Right cardiac atrium (tissue), 5 donors: ENCODE measurements around the gene SMARCB1. TPM values are rescaled to one million over a fixed set of nuclear protein-coding genes. Genes with fewer than 3 reads are reported as not detected.

Source experiments
- ATAC-seq, 2 donors: fragments of 200-7000 bp; cut with Tn5 transposase; one replicate each; pipeline versions ENCODE4 v1.8.0 to v1.9.1; 2020; ENCODE audit warnings: moderate library complexity in 2 of 2, mild to moderate bottlenecking in 1 of 2
- DNase-seq, 3 donors: peaks; one replicate each; pipeline ENCODE4 v3.0.0-alpha.2; 2020
- H3K27ac ChIP-seq: one replicate; pipeline ENCODE4 v1.5.1; 2013; ENCODE audit warnings: mild to moderate bottlenecking, low read length, control low read depth, moderate library complexity
- H3K27me3 ChIP-seq: one replicate; pipeline ENCODE4 v1.6.1; 2013; ENCODE audit not compliant: control insufficient read depth, insufficient read depth
- H3K4me1 ChIP-seq: one replicate; pipeline ENCODE4 v1.6.1; 2013; ENCODE audit warnings: low read length; ENCODE audit not compliant: control insufficient read depth, insufficient read depth
- H3K4me3 ChIP-seq: one replicate; pipeline ENCODE4 v1.5.1; 2013; ENCODE audit warnings: low read length, control low read depth
- H3K9me3 ChIP-seq: one replicate; pipeline ENCODE4 v1.6.1; 2013; ENCODE audit warnings: low read length; ENCODE audit not compliant: control insufficient read depth
- WGBS: extraction: QIAGEN DNeasy Blood & Tissue Kit; methylation state at CpG from one replicate; pipeline ENCODE4 v1.1.7; 2013; 5-methylcytosine and 5-hydroxymethylcytosine counted together
- intact Hi-C, 4 donors: fragments of 100-400 bp; cut with DNase I; formaldehyde crosslinking; loops; one replicate each; pipeline versions ENCODE4 v1.11.0 to v1.14.0; 2022 to 2023
- polyA plus RNA-seq: library from polyadenylated mRNA; stranded (reverse); fragments of 200-250 nt; gene quantifications from one replicate; pipeline ENCODE4 v1.2.3, GENCODE V29; 2013
- total RNA-seq, 4 donors: library from RNA; stranded (reverse); fragmentation: NEBNext Ultra II Directional; extraction: Animal tissue kit (Norgen Biotek cat#: 25700); gene quantifications; one replicate each; pipeline ENCODE4 v1.2.1, GENCODE V29; 2021
- donor health status: healthy with polysubstance abuse.
- donor health status: DM: no; HTN: yes; CAD: no.
- donor health status: DM: no; HTN: no; CAD: no.
- donor health status: DM: no; HTN: yes; CAD: no; lungs with severe emphysema.
- donor health status: DM: yes; HTN: yes; CAD: no.

The SMARCB1 gene
- total and polyA plus RNA-seq, 5 donors, result 41.1 to 55.9 (median 49.0) TPM

DNA sequence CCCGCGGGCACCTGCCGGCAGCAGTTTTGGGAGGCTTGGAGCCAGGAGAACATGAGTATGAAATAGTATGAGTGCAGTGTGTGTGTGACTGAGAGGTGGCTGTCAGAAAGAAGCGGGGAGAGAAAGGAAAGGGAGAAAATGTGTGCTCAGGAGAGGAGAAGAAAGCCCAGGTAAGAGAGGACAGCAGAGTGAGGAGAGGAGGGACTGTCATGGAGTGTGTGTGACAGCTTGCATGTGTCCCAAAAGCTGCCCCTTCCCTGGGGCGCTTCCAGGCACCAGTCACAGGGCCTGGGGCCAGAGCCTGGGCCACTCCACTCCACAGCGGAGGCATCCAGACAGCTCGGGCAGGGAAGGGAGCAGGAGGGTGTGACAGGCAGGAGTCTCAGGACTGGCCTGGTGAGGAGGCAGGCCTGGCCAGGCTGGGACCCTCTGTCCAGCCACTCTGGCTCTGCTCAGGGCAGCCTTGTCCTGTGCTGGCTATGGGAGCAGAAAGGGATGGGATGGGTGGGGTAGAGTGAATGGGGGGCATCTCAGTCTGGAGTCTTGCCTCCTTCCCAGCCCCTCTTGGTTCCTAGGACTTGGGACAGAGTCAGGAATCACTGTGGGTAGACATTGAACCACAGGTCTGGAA, 13.2 kb upstream of the SMARCB1 start:
- Histone ChIP-seq H3K9me3 (no peaks in the 10 kb centered on the region), H3K4me1 (no peaks in the 10 kb centered on the region), H3K4me3 (no peak overlapping the region), H3K27ac (peak overlapping the region; percentile 25), H3K27me3 (no peaks in the 10 kb centered on the region)
- intact Hi-C loops, result loop anchor here in 1 of 4 donors (5.0 kb wide), 1 partner anchor 74 kb away; no protein-coding TSS in a partner anchor
- peak in 2 of 3 donors; percentile 78 to 82 for DNase-seq
- WGBS, result 53% methylated on average over 7 of the region's 7 CpGs
- peak; percentile 54 to 71 for ATAC-seq

DNA sequence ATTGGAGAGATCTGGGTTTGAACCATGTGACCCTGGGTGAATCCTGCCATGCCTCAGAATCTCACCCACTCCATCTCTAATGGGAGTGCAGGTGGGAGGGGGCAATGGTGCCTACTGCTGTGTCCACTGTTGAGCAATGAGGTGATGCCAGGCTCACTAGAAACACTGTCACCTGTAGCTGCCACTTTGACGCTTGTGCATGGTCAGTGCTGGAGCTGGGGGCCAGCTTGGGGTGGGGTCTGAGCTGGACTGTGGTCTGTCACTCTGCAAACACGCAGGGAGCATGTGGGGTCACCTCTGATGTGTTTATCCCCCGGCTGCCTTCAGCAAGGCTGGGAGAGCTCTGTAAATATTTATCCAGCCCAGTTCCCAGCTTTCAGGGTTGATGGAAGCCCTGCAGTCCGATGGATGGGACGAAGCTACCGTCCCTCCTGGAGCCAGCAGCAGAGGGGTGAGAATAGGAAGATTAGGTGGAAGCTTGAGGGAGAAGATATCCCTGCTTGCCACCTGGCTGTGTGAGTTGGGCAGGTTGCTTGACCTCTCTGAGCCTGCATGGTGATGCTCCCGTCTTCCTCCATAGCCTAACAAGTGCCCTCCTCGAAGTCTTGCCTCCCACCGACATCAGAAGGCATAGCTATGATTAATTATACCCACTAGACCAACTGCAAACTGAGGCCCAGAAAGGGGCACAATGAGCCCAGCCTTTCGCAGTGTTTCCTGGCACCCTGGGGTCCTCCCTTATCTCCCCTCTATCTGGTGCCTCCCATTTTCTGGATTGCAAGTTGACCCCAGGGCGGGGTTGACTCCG, 12.4 kb upstream of the SMARCB1 start:
- WGBS, result 56% methylated on average over 12 of the region's 12 CpGs
- Histone ChIP-seq H3K27me3 (no peaks in the 10 kb centered on the region), H3K4me3 (no peak overlapping the region), H3K4me1 (no peaks in the 10 kb centered on the region), H3K27ac (no peak overlapping the region), H3K9me3 (no peaks in the 10 kb centered on the region)
- DNase-seq (no peak), ATAC-seq (no peak)
- intact Hi-C loops, result loop anchor here in 1 of 4 donors (5.0 kb wide), 1 partner anchor 73 kb away; no protein-coding TSS in a partner anchor

GRCh38 chr22:23774922-23775436, 11.8 kb upstream of the SMARCB1 start:
- ATAC-seq (no peak), DNase-seq (no peak)
- Histone ChIP-seq H3K27me3 (no peaks in the 10 kb centered on the region), H3K9me3 (no peaks in the 10 kb centered on the region), H3K4me3 (no peak overlapping the region), H3K4me1 (no peaks in the 10 kb centered on the region), H3K27ac (no peak overlapping the region)
- WGBS, result 79% methylated on average over 2 of the region's 2 CpGs
- intact Hi-C loops, result loop anchor here in 1 of 4 donors (5.0 kb wide), 1 partner anchor 72 kb away; no protein-coding TSS in a partner anchor

DNA sequence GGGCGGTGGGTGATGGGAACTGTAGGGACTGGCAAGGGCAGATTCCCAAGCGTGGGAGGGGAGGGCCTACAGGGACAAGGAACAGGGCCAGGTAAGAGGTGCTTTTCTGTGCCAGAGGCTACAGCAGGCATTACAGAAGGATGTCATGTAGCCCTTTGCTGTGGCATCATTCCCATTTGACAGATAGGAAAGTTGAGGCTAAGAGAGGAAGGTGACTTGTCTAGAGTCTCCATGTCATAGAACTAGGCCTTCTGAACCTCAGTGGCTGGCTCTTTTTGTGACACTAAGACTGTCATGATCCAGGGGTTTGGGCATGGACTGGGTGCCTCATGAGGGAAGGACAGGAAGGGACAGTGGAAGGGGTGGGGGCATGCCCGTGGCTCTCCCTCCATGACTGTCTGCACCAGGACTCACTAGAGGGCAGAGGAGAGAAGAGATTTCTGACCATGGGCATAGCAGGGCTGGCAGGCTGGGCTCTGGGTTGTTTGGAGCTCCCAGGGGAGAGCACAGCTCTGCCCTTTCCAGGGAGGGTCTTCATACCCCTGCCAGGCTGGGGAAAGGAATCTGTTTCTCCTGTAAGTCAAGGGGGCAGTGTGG, 10.9 kb upstream of the SMARCB1 start:
- H3K4me1 ChIP-seq, result no peaks in the 10 kb centered on the region
- WGBS, result 75% methylated on average over 3 of the region's 3 CpGs
- H3K4me3 ChIP-seq, result no peak overlapping the region
- intact Hi-C loops, result no loop called here
- DNase-seq (no peak), ATAC-seq (no peak)
- no peak overlapping the region for H3K27ac ChIP-seq
- no peaks in the 10 kb centered on the region for H3K9me3 ChIP-seq
- no peaks in the 10 kb centered on the region for H3K27me3 ChIP-seq

DNA sequence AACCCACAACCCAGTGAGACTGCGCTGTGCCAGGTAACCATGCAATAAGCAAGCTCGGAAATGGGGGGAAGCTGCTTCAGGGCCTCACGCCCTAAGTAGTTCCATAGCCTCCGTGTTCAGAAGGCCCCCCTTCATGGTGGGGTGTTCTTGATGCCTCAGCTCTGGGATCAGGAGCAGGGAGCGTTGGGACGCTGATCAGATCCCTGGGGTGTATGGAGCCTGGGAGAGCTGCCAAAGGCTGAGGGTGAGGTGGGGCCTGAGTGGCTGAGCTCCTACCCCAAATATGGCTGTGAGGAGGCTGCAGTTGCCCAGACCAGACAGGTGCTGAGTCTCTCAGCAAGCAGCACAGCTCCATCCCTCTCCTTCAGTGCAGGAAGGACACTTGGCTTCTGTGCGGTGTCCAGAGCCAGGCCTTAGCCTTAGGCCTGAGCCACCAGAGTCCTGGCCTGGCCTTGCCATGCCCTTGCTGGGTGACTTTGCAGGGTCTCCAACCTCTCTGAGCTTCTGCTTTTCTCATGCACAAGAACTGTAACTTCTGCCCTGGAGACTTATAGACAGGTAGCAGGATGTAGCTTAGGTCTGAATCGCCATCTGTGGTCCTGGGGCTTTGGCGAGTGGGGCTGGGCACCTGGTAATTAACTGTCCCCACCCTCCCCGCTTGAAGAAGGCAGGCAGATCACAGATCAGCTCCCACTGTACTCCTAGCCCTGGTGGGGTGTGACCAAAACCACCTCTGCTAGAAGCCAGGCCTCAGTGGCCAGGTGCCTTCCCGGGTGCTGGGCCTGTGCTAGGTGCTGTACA, 8.8 kb upstream of the SMARCB1 start:
- WGBS, result 81% methylated on average over 11 of the region's 11 CpGs
- H3K4me1 ChIP-seq, result no peaks in the 10 kb centered on the region
- intact Hi-C loops, result no loop called here
- ATAC-seq, result peak; percentile 9 to 53
- H3K27me3 ChIP-seq, result no peaks in the 10 kb centered on the region
- DNase-seq, result peak in 2 of 3 donors; percentile 41 to 80
- H3K9me3 ChIP-seq, result no peaks in the 10 kb centered on the region
- H3K4me3 ChIP-seq, result no peak overlapping the region
- H3K27ac ChIP-seq, result no peak overlapping the region

- 87% methylated on average over 3 of the region's 3 CpGs for WGBS
- H3K9me3 ChIP-seq, result no peaks in the 10 kb centered on the region
- no peak for ATAC-seq
- no peak overlapping the region for H3K27ac ChIP-seq
- intact Hi-C loops, result no loop called here
- H3K27me3 ChIP-seq, result no peaks in the 10 kb centered on the region
- H3K4me1 ChIP-seq, result no peaks in the 10 kb centered on the region
- no peak for DNase-seq
- no peak overlapping the region for H3K4me3 ChIP-seq
These were observed 8.2 kb upstream of the SMARCB1 start for GRCh38 chr22:23778577-23778900.

DNA sequence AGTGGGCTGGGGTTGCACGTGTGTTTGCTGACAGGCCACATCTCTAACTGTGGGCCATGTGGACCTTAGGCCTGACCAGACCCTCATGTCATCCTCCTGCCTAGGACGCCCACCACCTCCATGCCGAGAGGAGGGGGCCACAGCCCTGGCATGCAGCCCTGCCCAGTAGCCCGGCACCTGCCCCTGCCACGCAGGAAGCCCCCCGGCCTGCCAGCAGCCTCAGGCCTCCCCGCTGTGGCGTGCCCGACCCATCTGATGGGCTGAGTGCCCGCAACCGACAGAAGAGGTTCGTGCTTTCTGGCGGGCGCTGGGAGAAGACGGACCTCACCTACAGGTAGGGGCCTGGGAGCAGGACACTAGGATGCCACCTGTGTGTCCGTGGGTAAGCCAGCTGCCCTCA, 7.7 kb upstream of the SMARCB1 start:
- WGBS, result 91% methylated on average over 16 of the region's 16 CpGs
- Histone ChIP-seq H3K9me3 (no peaks in the 10 kb centered on the region), H3K4me3 (no peak overlapping the region), H3K27ac (no peak overlapping the region), H3K4me1 (no peaks in the 10 kb centered on the region), H3K27me3 (no peaks in the 10 kb centered on the region)
- intact Hi-C loops, result no loop called here
- ATAC-seq (no peak), DNase-seq (no peak)

GRCh38 chr22:23779731-23780130, 7.0 kb upstream of the SMARCB1 start:
- no peaks in the 10 kb centered on the region for H3K9me3 ChIP-seq
- no peak for ATAC-seq
- intact Hi-C loops, result no loop called here
- no peaks in the 10 kb centered on the region for H3K27me3 ChIP-seq
- no peak for DNase-seq
- H3K4me1 ChIP-seq, result no peaks in the 10 kb centered on the region
- no peak overlapping the region for H3K4me3 ChIP-seq
- no peak overlapping the region for H3K27ac ChIP-seq
- WGBS, result 93% methylated on average over 5 of the region's 5 CpGs

DNA sequence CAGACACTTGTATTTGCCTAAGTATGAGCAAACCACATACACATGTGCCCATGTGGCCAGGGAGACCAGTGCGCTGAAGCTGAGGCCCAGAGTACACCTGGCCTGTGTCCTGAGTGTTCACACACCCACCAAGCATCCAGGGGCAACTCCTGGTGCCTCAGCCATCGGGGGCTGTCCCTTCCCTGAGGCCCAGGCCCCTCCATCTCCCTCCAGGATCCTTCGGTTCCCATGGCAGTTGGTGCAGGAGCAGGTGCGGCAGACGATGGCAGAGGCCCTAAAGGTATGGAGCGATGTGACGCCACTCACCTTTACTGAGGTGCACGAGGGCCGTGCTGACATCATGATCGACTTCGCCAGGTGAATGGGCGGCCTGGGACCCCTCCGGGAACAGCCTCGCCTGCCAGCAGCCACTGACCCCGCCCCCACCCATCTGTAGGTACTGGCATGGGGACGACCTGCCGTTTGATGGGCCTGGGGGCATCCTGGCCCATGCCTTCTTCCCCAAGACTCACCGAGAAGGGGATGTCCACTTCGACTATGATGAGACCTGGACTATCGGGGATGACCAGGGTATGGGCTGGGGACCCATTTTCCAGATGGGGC, 6.5 kb upstream of the SMARCB1 start:
- Histone ChIP-seq H3K27ac (no peak overlapping the region), H3K27me3 (no peaks in the 10 kb centered on the region), H3K4me1 (no peaks in the 10 kb centered on the region), H3K4me3 (no peak overlapping the region), H3K9me3 (no peaks in the 10 kb centered on the region)
- intact Hi-C loops, result no loop called here
- DNase-seq (peak in 1 of 3 donors; percentile 39), ATAC-seq (no peak)
- WGBS, result 88% methylated on average over 20 of the region's 20 CpGs

- ATAC-seq (no peak), DNase-seq (peak in 1 of 3 donors; percentile 43)
- intact Hi-C loops, result no loop called here
- H3K27ac ChIP-seq, result no peak overlapping the region
- 86% methylated on average over 15 of the region's 15 CpGs for WGBS
- no peaks in the 10 kb centered on the region for H3K9me3 ChIP-seq
- H3K27me3 ChIP-seq, result no peaks in the 10 kb centered on the region
- peaks cover under 1% of the 10 kb centered on the region for H3K4me1 ChIP-seq
- H3K4me3 ChIP-seq, result no peak overlapping the region
These were observed 5.7 kb upstream of the SMARCB1 start for GRCh38 chr22:23781065-23781464.
